HG02610 (cell line): ENCODE measurements around the gene TMEM253.
A peak's percentile ranks its signal among the peaks of the same experiment; 100 is the strongest.

Source experiments
- ATAC-seq: cut with Tn5 transposase; IDR thresholded peaks from one replicate; pipeline ENCODE4 v1.9.1; 2021; ENCODE audit warnings: mild to moderate bottlenecking, moderate library complexity; ENCODE audit not compliant: unreplicated experiment

Gene TMEM253

GRCh38 chr14:21070610-21071224, 30.1 kb upstream of the TMEM253 start:
- peak; percentile 12 for ATAC-seq

GRCh38 chr14:21071225-21072030, 29.4 kb upstream of the TMEM253 start:
- peak; percentile 70 for ATAC-seq

GRCh38 chr14:21072031-21072473, 28.8 kb upstream of the TMEM253 start:
- ATAC-seq, result no peak

GRCh38 chr14:21072781-21073339, 28.0 kb upstream of the TMEM253 start:
- no peak for ATAC-seq

- ATAC-seq, result no peak
These were observed 26.9 kb upstream of the TMEM253 start for GRCh38 chr14:21073921-21074320.

- no peak for ATAC-seq
These were observed 26.2 kb upstream of the TMEM253 start for GRCh38 chr14:21074398-21075272.

- no peak for ATAC-seq
These were observed 25.0 kb upstream of the TMEM253 start for GRCh38 chr14:21075719-21076437.

- ATAC-seq, result no peak
These were observed 23.2 kb upstream of the TMEM253 start for GRCh38 chr14:21077672-21078071.

GRCh38 chr14:21078287-21078686, 22.6 kb upstream of the TMEM253 start:
- no peak for ATAC-seq

GRCh38 chr14:21078726-21079125, 22.1 kb upstream of the TMEM253 start:
- ATAC-seq, result no peak

- ATAC-seq, result no peak
These were observed 19.2 kb upstream of the TMEM253 start for GRCh38 chr14:21081521-21082142.

- no peak for ATAC-seq
These were observed 17.1 kb upstream of the TMEM253 start for GRCh38 chr14:21083565-21084325.

GRCh38 chr14:21084396-21084795, 16.5 kb upstream of the TMEM253 start:
- ATAC-seq, result no peak

GRCh38 chr14:21084998-21085853, 15.6 kb upstream of the TMEM253 start:
- no peak for ATAC-seq

GRCh38 chr14:21086908-21087293, 14.0 kb upstream of the TMEM253 start:
- no peak for ATAC-seq

GRCh38 chr14:21087294-21088091, 13.4 kb upstream of the TMEM253 start:
- ATAC-seq, result peak; percentile 59

GRCh38 chr14:21088687-21089086, 12.2 kb upstream of the TMEM253 start:
- no peak for ATAC-seq

GRCh38 chr14:21089271-21089670, 11.6 kb upstream of the TMEM253 start:
- ATAC-seq, result no peak
